SU-DHL-6 (cell line): ENCODE results near the gene PDE3A.

Experiments
- CTCF ChIP-seq: fragments of 200-600 bp; sonication (generic); IDR thresholded peaks from one replicate; pipeline ENCODE4 v1.5.1; 2017; ENCODE audit warnings: antibody characterized with exemption, mild to moderate bottlenecking, low read length, moderate library complexity; ENCODE audit not compliant: insufficient read depth, poor library complexity, severe bottlenecking
- EZH2phosphoT487 ChIP-seq: fragments of 200-600 bp; sonication (generic), shearing (Covaris generic); conservative IDR thresholded peaks from 2 replicates; pipeline ENCODE4 v1.6.1; 2018; ENCODE audit warnings: mild to moderate bottlenecking, antibody characterized with exemption, low read length, moderate library complexity, mixed read lengths

GRCh38 chr12:20616093-20616492 is 247.8 kb downstream of the PDE3A start:
- TF ChIP-seq CTCF (no peak), EZH2phosphoT487 (no peak)
